H1 (cell line): ENCODE data around the gene TSPAN9. TPM values are rescaled to one million over a fixed set of nuclear protein-coding genes. Genes with fewer than 3 reads are reported as not detected.
A peak's percentile ranks its signal among the peaks of the same experiment; 100 is the strongest.

ENCODE experiments used
- CTCF ChIP-seq, 3 experiments: IDR thresholded peaks; 1 replicate in 2 of 3; 2 replicates in 1 of 3; pipeline versions ENCODE4 v1.5.1 to v1.6.1; 2011; ENCODE audit warnings: low read length in 3 of 3, mild to moderate bottlenecking in 3 of 3, inconsistent platforms in 2 of 3, low read depth in 1 of 3, moderate library complexity in 1 of 3; ENCODE audit not compliant: insufficient read depth in 1 of 3; ENCODE audit errors: control extremely low read depth in 1 of 3
- EP300 ChIP-seq, 2 experiments: IDR thresholded peaks; 1 replicate in 1 of 2; 2 replicates in 1 of 2; pipeline ENCODE4 v1.6.1; 2011 to 2012; ENCODE audit warnings: low read depth in 2 of 2, low read length in 2 of 2, mild to moderate bottlenecking in 2 of 2, borderline replicate concordance in 1 of 2, inconsistent platforms in 1 of 2, moderate library complexity in 1 of 2
- SP2 ChIP-seq: IDR thresholded peaks from 2 replicates; pipeline ENCODE4 v1.6.1; 2012; ENCODE audit warnings: mild to moderate bottlenecking, low read length, inconsistent platforms
- polyA plus RNA-seq, 7 experiments: library from polyadenylated mRNA; depleted of rRNA in 3 of 7; stranded (reverse) in 5 of 7; unstranded in 2 of 7; fragments of >200 nt in 5 of 7; fragments of 200-250 nt in 2 of 7; gene quantifications; 1 replicate in 5 of 7; 2 replicates in 1 of 7; 4 replicates in 1 of 7; pipeline versions ENCODE4 v1.2.1 to v1.2.3, GENCODE V29; 2011 to 2013; ENCODE audit warnings: missing spikeins in 2 of 7, mixed read lengths in 2 of 7
- total RNA-seq: library from RNA; stranded (reverse); fragmentation: NEBNext Ultra II Directional; extraction: Animal tissue kit (Norgen Biotek cat#: 25700); gene quantifications from 2 replicates; pipeline ENCODE4 v1.2.1, GENCODE V29; 2021

The TSPAN9 gene
- total and polyA plus RNA-seq, 2 of the 8 experiments (the other 6 are each of a cell fraction or from before 2014, with no cell fraction given) = 11.5 to 29.1 TPM

GRCh38 chr12:3214526-3215365, 137.6 kb downstream of the TSPAN9 start (continued):
- TF ChIP-seq CTCF (IDR thresholded peaks at IDR 0.05; ENCODE audit: control extremely low read depth in 1 of 3, insufficient read depth in 1 of 3, low read depth in 1 of 3, low read length in 3 of 3) = peak in 2 of 3 experiments; percentile 9 to 17; a peak in 2 of 4 replicates
- no peak for TF ChIP-seq EP300 (IDR thresholded peaks at IDR 0.05; ENCODE audit: borderline replicate concordance in 1 of 2, low read depth in 2 of 2, low read length in 2 of 2)
- TF ChIP-seq SP2 = no peak
